Measurements from ENCODE around the gene CRYGD. TPM values are rescaled to one million over a fixed set of nuclear protein-coding genes. Genes with fewer than 3 reads are reported as not detected.

CRYGD gene
- total and polyA plus RNA-seq, 9 of the 15 experiments (the other 6 are each of a cell fraction or from before 2014, with no cell fraction given): not detected

DNA sequence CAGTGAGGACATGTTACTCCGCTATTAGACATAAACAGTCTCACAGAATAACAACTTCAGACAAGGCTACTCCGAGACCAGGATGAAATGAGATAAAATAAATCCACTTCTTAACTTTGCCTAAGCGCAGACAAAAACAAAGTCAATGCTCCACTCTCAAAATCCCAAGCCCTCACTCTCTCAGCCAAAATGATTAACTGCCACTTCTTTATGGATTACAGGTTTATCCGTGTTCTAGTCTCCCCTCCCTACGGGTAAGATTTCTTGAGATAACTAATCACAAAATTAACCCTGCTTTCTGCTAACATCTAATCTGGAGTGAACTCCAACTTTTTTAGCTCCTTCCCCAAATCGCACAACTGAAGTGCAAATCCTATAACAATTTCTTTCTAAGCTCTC lies 6.4 kb upstream of the CRYGD start:
- no TSS peak for BruUV-seq (replicated peaks)

More for the DNA sequence above, 6.4 kb upstream of the CRYGD start:
- in situ Hi-C loops (cut with MboI): no loop called here
- POLR2A ChIA-PET: no interaction called here
- no peak overlapping the region for H3K4me2 ChIP-seq (ENCODE audit: insufficient read depth, low read length)
- no peak overlapping the region for H3K4me3 ChIP-seq
- DNase-seq (ENCODE audit: extremely low read depth in 1 of 4, low spot score in 3 of 4) (no peak), FAIRE-seq (no peak), ATAC-seq (no peak)
- CTCF ChIA-PET (ENCODE audit: low intra/inter-chr PET ratio): no interaction called here
- no peaks in the 10 kb centered on the region for H3K9me1 ChIP-seq (ENCODE audit: control insufficient read depth, insufficient read depth, low read length)
- H4K20me1 ChIP-seq (replicated peaks; ENCODE audit: control insufficient read depth, insufficient read depth, low read length): no peaks in the 10 kb centered on the region
- intact Hi-C loops (cut with micrococcal nuclease): no loop called here
- WGBS (ENCODE audit: insufficient coverage, low coverage, missing lambda C conversion rate): 50% methylated on average over 6 of the region's 6 CpGs
- no peaks in the 10 kb centered on the region for H3K36me3 ChIP-seq (ENCODE audit: control insufficient read depth, insufficient read depth, low read length)
- no peaks in the 10 kb centered on the region; a peak in 1 of 5 replicates for H3K4me1 ChIP-seq (replicated peaks in 1 of 2; ENCODE audit: control insufficient read depth in 2 of 2, insufficient read depth in 2 of 2, low read length in 2 of 2)
- no peaks in the 10 kb centered on the region for H3K9me3 ChIP-seq (replicated peaks; ENCODE audit: control insufficient read depth, insufficient read depth, low read depth, low read length)
- TF ChIP-seq NELFE (IDR thresholded peaks at IDR 0.05; ENCODE audit: insufficient read depth, insufficient read length): no peak
- TF ChIP-seq STAT5B (CRISPR knock-in tag; IDR thresholded peaks at IDR 0.05): no peak
- no peak for TF ChIP-seq ZNF449 (CRISPR knock-in tag; IDR thresholded peaks at IDR 0.05)
- TF ChIP-seq ADNP (tag; IDR thresholded peaks at IDR 0.05): no peak
- no peak for TF ChIP-seq PHF20 (IDR thresholded peaks at IDR 0.05; ENCODE audit: partially characterized antibody)
- no peak for TF ChIP-seq ZNF830 (CRISPR knock-in tag; IDR thresholded peaks at IDR 0.05)
- no peak for TF ChIP-seq ZNF699 (CRISPR knock-in tag; IDR thresholded peaks at IDR 0.05; ENCODE audit: insufficient replicate concordance)
- TF ChIP-seq, protein P1, sequence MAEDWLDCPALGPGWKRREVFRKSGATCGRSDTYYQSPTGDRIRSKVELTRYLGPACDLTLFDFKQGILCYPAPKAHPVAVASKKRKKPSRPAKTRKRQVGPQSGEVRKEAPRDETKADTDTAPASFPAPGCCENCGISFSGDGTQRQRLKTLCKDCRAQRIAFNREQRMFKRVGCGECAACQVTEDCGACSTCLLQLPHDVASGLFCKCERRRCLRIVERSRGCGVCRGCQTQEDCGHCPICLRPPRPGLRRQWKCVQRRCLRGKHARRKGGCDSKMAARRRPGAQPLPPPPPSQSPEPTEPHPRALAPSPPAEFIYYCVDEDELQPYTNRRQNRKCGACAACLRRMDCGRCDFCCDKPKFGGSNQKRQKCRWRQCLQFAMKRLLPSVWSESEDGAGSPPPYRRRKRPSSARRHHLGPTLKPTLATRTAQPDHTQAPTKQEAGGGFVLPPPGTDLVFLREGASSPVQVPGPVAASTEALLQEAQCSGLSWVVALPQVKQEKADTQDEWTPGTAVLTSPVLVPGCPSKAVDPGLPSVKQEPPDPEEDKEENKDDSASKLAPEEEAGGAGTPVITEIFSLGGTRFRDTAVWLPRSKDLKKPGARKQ (CRISPR knock-in tag; IDR thresholded peaks at IDR 0.05): no peak
- TF ChIP-seq, protein P2, sequence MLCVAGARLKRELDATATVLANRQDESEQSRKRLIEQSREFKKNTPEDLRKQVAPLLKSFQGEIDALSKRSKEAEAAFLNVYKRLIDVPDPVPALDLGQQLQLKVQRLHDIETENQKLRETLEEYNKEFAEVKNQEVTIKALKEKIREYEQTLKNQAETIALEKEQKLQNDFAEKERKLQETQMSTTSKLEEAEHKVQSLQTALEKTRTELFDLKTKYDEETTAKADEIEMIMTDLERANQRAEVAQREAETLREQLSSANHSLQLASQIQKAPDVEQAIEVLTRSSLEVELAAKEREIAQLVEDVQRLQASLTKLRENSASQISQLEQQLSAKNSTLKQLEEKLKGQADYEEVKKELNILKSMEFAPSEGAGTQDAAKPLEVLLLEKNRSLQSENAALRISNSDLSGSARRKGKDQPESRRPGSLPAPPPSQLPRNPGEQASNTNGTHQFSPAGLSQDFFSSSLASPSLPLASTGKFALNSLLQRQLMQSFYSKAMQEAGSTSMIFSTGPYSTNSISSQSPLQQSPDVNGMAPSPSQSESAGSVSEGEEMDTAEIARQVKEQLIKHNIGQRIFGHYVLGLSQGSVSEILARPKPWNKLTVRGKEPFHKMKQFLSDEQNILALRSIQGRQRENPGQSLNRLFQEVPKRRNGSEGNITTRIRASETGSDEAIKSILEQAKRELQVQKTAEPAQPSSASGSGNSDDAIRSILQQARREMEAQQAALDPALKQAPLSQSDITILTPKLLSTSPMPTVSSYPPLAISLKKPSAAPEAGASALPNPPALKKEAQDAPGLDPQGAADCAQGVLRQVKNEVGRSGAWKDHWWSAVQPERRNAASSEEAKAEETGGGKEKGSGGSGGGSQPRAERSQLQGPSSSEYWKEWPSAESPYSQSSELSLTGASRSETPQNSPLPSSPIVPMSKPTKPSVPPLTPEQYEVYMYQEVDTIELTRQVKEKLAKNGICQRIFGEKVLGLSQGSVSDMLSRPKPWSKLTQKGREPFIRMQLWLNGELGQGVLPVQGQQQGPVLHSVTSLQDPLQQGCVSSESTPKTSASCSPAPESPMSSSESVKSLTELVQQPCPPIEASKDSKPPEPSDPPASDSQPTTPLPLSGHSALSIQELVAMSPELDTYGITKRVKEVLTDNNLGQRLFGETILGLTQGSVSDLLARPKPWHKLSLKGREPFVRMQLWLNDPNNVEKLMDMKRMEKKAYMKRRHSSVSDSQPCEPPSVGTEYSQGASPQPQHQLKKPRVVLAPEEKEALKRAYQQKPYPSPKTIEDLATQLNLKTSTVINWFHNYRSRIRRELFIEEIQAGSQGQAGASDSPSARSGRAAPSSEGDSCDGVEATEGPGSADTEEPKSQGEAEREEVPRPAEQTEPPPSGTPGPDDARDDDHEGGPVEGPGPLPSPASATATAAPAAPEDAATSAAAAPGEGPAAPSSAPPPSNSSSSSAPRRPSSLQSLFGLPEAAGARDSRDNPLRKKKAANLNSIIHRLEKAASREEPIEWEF (CRISPR knock-in tag; IDR thresholded peaks at IDR 0.05): no peak
- TF ChIP-seq HNRNPL (IDR thresholded peaks at IDR 0.05; ENCODE audit: low read depth, low read length): no peak
- no peak for TF ChIP-seq STAG1 (CRISPR knock-in tag; IDR thresholded peaks at IDR 0.05; ENCODE audit: borderline replicate concordance)
- no peak for TF ChIP-seq ZNF766 (CRISPR knock-in tag; conservative IDR thresholded peaks at IDR 0.05)
- no peaks in the 10 kb centered on the region for H3K79me2 ChIP-seq (ENCODE audit: control insufficient read depth, insufficient read depth, low read length)
- H2AFZ ChIP-seq (ENCODE audit: low read depth, low read length): no peak overlapping the region
- no peaks in the 10 kb centered on the region; a peak in 1 of 5 replicates for H3K27me3 ChIP-seq (ENCODE audit: control insufficient read depth in 2 of 2, insufficient read depth in 2 of 2, low read length in 2 of 2)
- H3K27ac ChIP-seq (ENCODE audit: extremely low read depth, low read depth, low read length): no peak overlapping the region
- no peak overlapping the region for H3K9ac ChIP-seq (ENCODE audit: insufficient read depth in 1 of 2, low read depth in 2 of 2, low read length in 2 of 2)

Measured in K562 (cell line).